AG08395 (cell line): Measurements from ENCODE around the gene PLXNA2.

Experiments
- DNase-seq: peaks from one replicate; pipeline ENCODE4 v3.0.0; 2012; ENCODE audit warnings: mixed read lengths, low spot score

PLXNA2 gene

GRCh38 chr1:208160259-208160819, 83.8 kb downstream of the PLXNA2 start:
- DNase-seq: no peak

GRCh38 chr1:208159555-208160258, 84.5 kb downstream of the PLXNA2 start:
- DNase-seq: peak; percentile 95

- DNase-seq: no peak
Observed at GRCh38 chr1:208158640-208159554, 85.3 kb downstream of the PLXNA2 start.

GRCh38 chr1:208157769-208158168, 86.4 kb downstream of the PLXNA2 start:
- DNase-seq: no peak

- DNase-seq: no peak
Observed at GRCh38 chr1:208156741-208157140, 87.4 kb downstream of the PLXNA2 start.

- no peak for DNase-seq
Observed at GRCh38 chr1:208156310-208156709, 87.9 kb downstream of the PLXNA2 start.

- no peak for DNase-seq
Observed at GRCh38 chr1:208154679-208155642, 89.2 kb downstream of the PLXNA2 start.

GRCh38 chr1:208154040-208154439, 90.1 kb downstream of the PLXNA2 start:
- DNase-seq: no peak

GRCh38 chr1:208153386-208153785, 90.8 kb downstream of the PLXNA2 start:
- DNase-seq: no peak

GRCh38 chr1:208151728-208152598, 92.2 kb downstream of the PLXNA2 start:
- no peak for DNase-seq

GRCh38 chr1:208150833-208151458, 93.2 kb downstream of the PLXNA2 start:
- no peak for DNase-seq

GRCh38 chr1:208149776-208150514, 94.2 kb downstream of the PLXNA2 start:
- no peak for DNase-seq

GRCh38 chr1:208149213-208149612, 95.0 kb downstream of the PLXNA2 start:
- no peak for DNase-seq

GRCh38 chr1:208148380-208148779, 95.8 kb downstream of the PLXNA2 start:
- no peak for DNase-seq

GRCh38 chr1:208146650-208147049, 97.5 kb downstream of the PLXNA2 start:
- DNase-seq: no peak

- no peak for DNase-seq
Observed at GRCh38 chr1:208145167-208145566, 99.0 kb downstream of the PLXNA2 start.

- peak; percentile 28 for DNase-seq
Observed at GRCh38 chr1:208142590-208143382, 101.4 kb downstream of the PLXNA2 start.

GRCh38 chr1:208141610-208142192, 102.5 kb downstream of the PLXNA2 start:
- no peak for DNase-seq
